GM12878 (cell line): Measurements from ENCODE around the gene NPAS4. TPM values are rescaled to one million over a fixed set of nuclear protein-coding genes. Genes with fewer than 3 reads are reported as not detected.

Experiments used
- ATAC-seq: fragments of 200-7000 bp; cut with Tn5 transposase; 3 replicates; pipeline ENCODE4 v1.9.1; 2020; ENCODE audit warnings: mild to moderate bottlenecking, moderate library complexity
- BruUV-seq: library from RNA; stranded (reverse); fragments of 400-500 nt; replicated peaks from 2 replicates; lab custom pipeline; 2021; lab: Mats Ljungman, UMichigan
- CTCF ChIA-PET: fragments of 300-600 bp; sonication (Branson Sonifier 250); formaldehyde crosslinking; extraction: SDS; loops from one replicate; lab custom pipeline; 2021; ENCODE audit warnings: inconsistent platforms; lab: Yijun Ruan, JAX
- POLR2A ChIA-PET: fragments of 350-600 bp; formaldehyde crosslinking; extraction: SDS; loops from one replicate; lab custom pipeline; 2021; ENCODE audit warnings: inconsistent platforms; lab: Charles Lee
- RAD21 ChIA-PET: fragments of 300-600 bp; sonication (Branson Sonifier 250); formaldehyde crosslinking; loops from one replicate; lab custom pipeline; 2023; ENCODE audit warnings: antibody characterized with exemption; ENCODE audit not compliant: unreplicated experiment; lab: Charles Lee
- SMC1A ChIA-PET: fragments of 300-600 bp; sonication (Branson Sonifier 250); formaldehyde crosslinking; loops from one replicate; lab custom pipeline; 2023; ENCODE audit not compliant: unreplicated experiment, uncharacterized antibody; lab: Charles Lee
- DNase-seq: peaks from one replicate; pipeline ENCODE4 v3.0.0-alpha.2; 2011; ENCODE audit warnings: low read depth, low spot score
- FAIRE-seq: peaks from 3 replicates; lab custom pipeline; 2011; peaks lifted over from hg19 to GRCh38; lab: Jason Lieb, UNC
- H2AFZ ChIP-seq: 2 replicates; pipeline ENCODE4 v1.6.0; 2011; ENCODE audit warnings: low read depth, low read length, control low read depth; ENCODE audit not compliant: control insufficient read depth
- H3K27ac ChIP-seq: 2 replicates; pipeline ENCODE4 v1.5.1; 2011; ENCODE audit warnings: control low read depth; ENCODE audit not compliant: control insufficient read depth, insufficient read depth
- H3K27me3 ChIP-seq, 2 experiments: replicated peaks in 1 of 2; 2 replicates each; pipeline versions ENCODE4 v1.6.0 to v1.6.1; 2011; ENCODE audit warnings: low read length in 1 of 2; ENCODE audit not compliant: control insufficient read depth in 2 of 2, insufficient read depth in 2 of 2
- H3K36me3 ChIP-seq, 2 experiments: 2 replicates each; pipeline ENCODE4 v1.5.1; 2011; ENCODE audit warnings: low read length in 1 of 2; ENCODE audit not compliant: control insufficient read depth in 2 of 2, insufficient read depth in 2 of 2
- H3K4me1 ChIP-seq: 2 replicates; pipeline ENCODE4 v1.6.1; 2011; ENCODE audit warnings: mild to moderate bottlenecking, low read length, moderate library complexity, mixed read lengths; ENCODE audit not compliant: control insufficient read depth, insufficient read depth
- H3K4me2 ChIP-seq: 2 replicates; pipeline ENCODE4 v1.6.0; 2011; ENCODE audit warnings: control low read depth; ENCODE audit not compliant: control insufficient read depth, insufficient read depth
- H3K4me3 ChIP-seq: fragments of 200-600 bp; sonication (generic); 2 replicates; pipeline ENCODE4 v1.5.1; 2016
- H3K79me2 ChIP-seq: 2 replicates; pipeline ENCODE4 v1.6.0; 2011; ENCODE audit warnings: low read length; ENCODE audit not compliant: control insufficient read depth, insufficient read depth
- H3K9ac ChIP-seq: 2 replicates; pipeline ENCODE4 v1.8.0; 2011; ENCODE audit warnings: low read length, control low read depth, mixed read lengths; ENCODE audit not compliant: control insufficient read depth, insufficient read depth
- H3K9me3 ChIP-seq: replicated peaks from 3 replicates; pipeline ENCODE4 v1.5.1; 2011; ENCODE audit warnings: mild to moderate bottlenecking, low read length; ENCODE audit not compliant: control insufficient read depth, insufficient read depth
- H4K20me1 ChIP-seq: 2 replicates; pipeline ENCODE4 v1.6.0; 2011; ENCODE audit not compliant: control insufficient read depth, insufficient read depth
- CHD2 ChIP-seq: IDR thresholded peaks from 2 replicates; pipeline ENCODE4 v1.6.1; 2011; ENCODE audit warnings: low read depth, low read length, improper control_type of control experiment, borderline replicate concordance
- HDGF ChIP-seq: fragments of 450-650 bp; IDR thresholded peaks from 2 replicates; pipeline ENCODE4 v1.6.1; 2016; ENCODE audit warnings: antibody characterized with exemption
- IKZF1 ChIP-seq: fragments of 450-650 bp; conservative IDR thresholded peaks from 2 replicates; pipeline ENCODE4 v1.6.1; 2017; ENCODE audit warnings: antibody characterized with exemption, mild to moderate bottlenecking
- IKZF2 ChIP-seq, 2 experiments: fragments of 450-650 bp; IDR thresholded peaks; 2 replicates each; pipeline ENCODE4 v1.6.1; 2017; ENCODE audit warnings: mild to moderate bottlenecking in 2 of 2, moderate library complexity in 2 of 2
- MTA2 ChIP-seq: fragments of 450-650 bp; IDR thresholded peaks from 2 replicates; pipeline ENCODE4 v1.6.1; 2016; ENCODE audit warnings: low read depth, mild to moderate bottlenecking, moderate library complexity
- MXI1 ChIP-seq: fragments of 150-350 bp; IDR thresholded peaks from 2 replicates; pipeline ENCODE4 v1.6.1; 2011; ENCODE audit warnings: low read depth, mild to moderate bottlenecking, inconsistent platforms, low read length, improper control_type of control experiment
- NBN ChIP-seq: fragments of 450-650 bp; IDR thresholded peaks from 2 replicates; pipeline ENCODE4 v1.6.1; 2016
- POLR2AphosphoS2 ChIP-seq: IDR thresholded peaks from 2 replicates; pipeline ENCODE4 v1.6.1; 2011; ENCODE audit warnings: low read depth, mild to moderate bottlenecking, low read length, improper control_type of control experiment, moderate library complexity
- POLR2AphosphoS5 ChIP-seq: IDR thresholded peaks from 2 replicates; pipeline ENCODE4 v1.6.1; 2011; ENCODE audit warnings: mild to moderate bottlenecking, low read length, inconsistent platforms
- RBBP5 ChIP-seq: fragments of 200-600 bp; sonication (generic); conservative IDR thresholded peaks from 2 replicates; pipeline ENCODE4 v1.6.1; 2016
- RCOR1 ChIP-seq: conservative IDR thresholded peaks from 2 replicates; pipeline ENCODE4 v1.6.1; 2012; ENCODE audit warnings: low read depth, low read length, improper control_type of control experiment
- RUNX3 ChIP-seq: IDR thresholded peaks from 2 replicates; pipeline ENCODE4 v1.6.1; 2012; ENCODE audit warnings: low read length, inconsistent platforms
- SMARCA5 ChIP-seq: fragments of 450-650 bp; IDR thresholded peaks from 2 replicates; pipeline ENCODE4 v1.6.1; 2017; ENCODE audit warnings: mild to moderate bottlenecking
- SP1 ChIP-seq: IDR thresholded peaks from one replicate; pipeline ENCODE4 v1.6.1; 2011; ENCODE audit warnings: low read depth, low read length
- SRF ChIP-seq, 2 experiments: IDR thresholded peaks; 2 replicates each; pipeline ENCODE4 v1.6.1; 2011; ENCODE audit warnings: low read depth in 2 of 2, low read length in 2 of 2, mild to moderate bottlenecking in 1 of 2, moderate library complexity in 1 of 2
- STAT3 ChIP-seq: IDR thresholded peaks from 2 replicates; pipeline ENCODE4 v1.6.1; 2011; ENCODE audit warnings: low read depth, low read length, improper control_type of control experiment
- TBL1XR1 ChIP-seq: IDR thresholded peaks from 2 replicates; pipeline ENCODE4 v1.6.1; 2012; ENCODE audit warnings: low read depth, low read length, improper control_type of control experiment
- ZNF207 ChIP-seq: fragments of 450-650 bp; IDR thresholded peaks from 2 replicates; pipeline ENCODE4 v1.6.1; 2014; ENCODE audit warnings: antibody characterized with exemption, mild to moderate bottlenecking, borderline replicate concordance
- WGBS: methylation state at CpG from one replicate; pipeline ENCODE4 v1.1.6; 2016; ENCODE audit warnings: low lambda C conversion rate; ENCODE audit not compliant: insufficient replicate concordance, insufficient coverage; ENCODE audit errors: missing lambda C conversion rate; 5-methylcytosine and 5-hydroxymethylcytosine counted together
- in situ Hi-C: fragments of 300-500 bp; cut with MboI; formaldehyde crosslinking; loops from 9 replicates; pipeline ENCODE4 v1.14.3; 2018; ENCODE audit warnings: mixed read lengths
- intact Hi-C: fragments of 100-400 bp; cut with micrococcal nuclease; formaldehyde crosslinking; loops from one replicate; pipeline ENCODE4 v1.14.2; 2022; ENCODE audit not compliant: unreplicated experiment
- polyA plus RNA-seq, 11 experiments: library from polyadenylated mRNA; depleted of rRNA in 4 of 11; unstranded in 6 of 11; stranded (reverse) in 5 of 11; fragments of >200 nt; fragmentation: Nextera tagmentation in 4 of 11; fragmentation: Illumina TruSeq in 1 of 11; extraction: Ambion mirVana in 4 of 11; extraction: Trizol in 1 of 11; gene quantifications; 1 replicate in 1 of 11; 2 replicates in 10 of 11; pipeline versions ENCODE4 v1.2.1 to v1.2.3, GENCODE V29; 2011 to 2016; ENCODE audit warnings: inconsistent platforms in 2 of 11, missing spikeins in 2 of 11, low read depth in 1 of 11
- total RNA-seq, 4 experiments: library from RNA; depleted of rRNA in 3 of 4; stranded (reverse); fragments of >200 nt in 3 of 4; fragmentation: Illumina TruSeq in 1 of 4; extraction: Trizol in 1 of 4; gene quantifications; 2 replicates each; pipeline versions ENCODE4 v1.2.1 to v1.2.3, GENCODE V29; 2013 to 2021
- TF ChIP-seq, protein P1 (sequence below): IDR thresholded peaks from 2 replicates; pipeline ENCODE4 v1.6.1; 2012; ENCODE audit warnings: low read depth, low read length, improper control_type of control experiment
- TF ChIP-seq, protein P2 (sequence below): fragments of 450-650 bp; IDR thresholded peaks from 2 replicates; pipeline ENCODE4 v1.6.1; 2017; ENCODE audit warnings: low read depth, mild to moderate bottlenecking, moderate library complexity
- TF ChIP-seq, protein P3 (sequence below), 3 experiments: IDR thresholded peaks in 2 of 3; conservative IDR thresholded peaks in 1 of 3; 2 replicates each; pipeline ENCODE4 v1.5.1; 2011; ENCODE audit warnings: low read depth in 3 of 3, low read length in 3 of 3, mild to moderate bottlenecking in 3 of 3, control low read depth in 2 of 3, moderate library complexity in 2 of 3, inconsistent platforms in 1 of 3, mixed read lengths in 1 of 3; ENCODE audit not compliant: control insufficient read depth in 2 of 3, insufficient read depth in 1 of 3; ENCODE audit errors: extremely low read depth in 1 of 3

Gene NPAS4
- total and polyA plus RNA-seq, 10 of the 15 experiments (the other 5 are each of a cell fraction or from before 2014, with no cell fraction given) = 0.03 to 0.18 (median 0.06) TPM; not detected in 7

DNA sequence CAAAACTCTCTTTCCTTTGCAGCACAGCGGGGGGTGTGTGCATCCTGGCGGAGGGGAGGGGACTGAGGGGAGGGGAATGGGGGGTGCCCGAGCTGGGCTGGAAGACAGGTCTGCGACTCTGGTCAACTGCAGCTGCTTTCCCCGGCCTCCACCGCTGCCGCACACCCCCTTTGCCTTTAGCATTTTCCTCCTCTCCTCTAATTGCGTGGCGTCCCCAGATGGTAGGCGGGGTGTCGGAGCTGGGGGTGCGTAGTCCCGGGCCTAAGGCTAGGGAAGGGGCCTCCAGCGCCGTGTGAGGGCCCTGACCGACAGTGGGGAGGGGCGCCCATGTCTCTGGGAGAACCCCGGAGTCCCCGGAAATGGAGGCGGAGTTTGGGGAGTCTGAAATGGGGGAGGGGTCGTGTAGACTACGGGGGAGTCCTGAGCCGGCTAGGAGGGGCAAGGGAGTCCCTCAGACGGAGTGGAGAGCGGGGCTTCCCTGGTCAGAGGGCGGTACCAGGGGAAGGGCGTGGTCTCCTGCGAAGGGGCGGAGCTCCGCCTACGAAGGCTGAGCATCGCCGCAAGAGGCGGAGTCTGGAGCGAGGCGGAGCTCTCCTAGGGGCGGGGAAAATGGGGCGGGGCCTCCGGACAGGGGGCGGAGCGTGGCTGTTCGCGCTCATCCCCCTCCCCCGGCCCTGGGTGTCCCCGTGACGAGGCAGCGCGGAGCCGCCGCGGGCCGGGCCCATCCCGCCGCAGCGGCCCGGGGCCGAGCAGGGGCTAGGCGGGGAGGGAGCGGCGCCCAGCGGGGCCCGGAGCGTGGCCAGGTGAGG lies 45.6 kb downstream of the NPAS4 start, which contains the start of gene PELI3:
PELI3 (plus strand) TSS at position 681 of the 809 bp plus-strand sequence. CDS start 1,224 bp downstream, outside the sequence.
- peak; percentile 96 for ATAC-seq
- Histone ChIP-seq H3K27ac (no peak within 1 kb of the TSS; the same call in 1 of the 2 replicates), H4K20me1 (no peaks in the 10 kb centered on the region), H2AFZ (peak within 1 kb of the TSS; percentile 90), H3K36me3 (no peaks in the 10 kb centered on the region), H3K27me3 (no peaks in the 10 kb centered on the region), H3K4me1 (peaks cover 14% of the 10 kb centered on the region), H3K4me2 (peak within 1 kb of the TSS; percentile 77), H3K79me2 (no peaks in the 10 kb centered on the region), H3K4me3 (peak within 1 kb of the TSS; percentile 81), H3K9me3 (no peaks in the 10 kb centered on the region; the same call in 1 of the 3 replicates), H3K9ac (peak within 1 kb of the TSS; percentile 52)
- SMC1A ChIA-PET = interaction anchor here (0.7 to 1.0 kb wide), 2 partner anchors 14 to 212 kb away, joined by 3 to 6 read pairs; partner anchors contain the start of genes DPP3 and RBM4B
- in situ Hi-C loops (no loop called here), intact Hi-C loops (no loop called here)
- 4% methylated on average over 35 of the region's 63 CpGs for WGBS
- DNase-seq = peak; percentile 71
- POLR2A ChIA-PET = interaction anchor here (0.5 to 2.7 kb wide), 15 partner anchors 11 to 1620 kb away, joined by 3 to 13 read pairs (median 4); partner anchors contain the start of genes ACTN3, DPP3, MRPL11 and RBM14
- RAD21 ChIA-PET = interaction anchor here (0.6 to 1.5 kb wide), 17 partner anchors 9 to 282 kb away, joined by 3 to 19 read pairs (median 4); partner anchors contain the start of genes ACTN3, DPP3, MRPL11 and RBM4B
- CTCF ChIA-PET = interaction anchor here (0.6 to 4.5 kb wide), 8 partner anchors 13 to 215 kb away, joined by 3 to 46 read pairs (median 4); partner anchors contain the start of genes DPP3, MRPL11 and RBM4B
- no TSS peak for BruUV-seq
- no peak for FAIRE-seq
- TF ChIP-seq MXI1 (0 out of 2 replicates have a peak, but pooled peaks have one; percentile 23), TBL1XR1 (peak; percentile 54; the same call in 1 of the 2 replicates), SRF (IDR thresholded peaks at IDR 0.05; ENCODE audit: low read depth in 2 of 2, low read length in 2 of 2) (no peak), RBBP5 (no peak), CHD2 (peak; percentile 69), RUNX3 (no peak), MTA2 (peak; percentile 34; the same call in 1 of the 2 replicates), POLR2AphosphoS2 (no peak), NBN (peak; percentile 62; the same call in 1 of the 2 replicates), RCOR1 (no peak), IKZF1 (peak; percentile 38; the same call in 1 of the 2 replicates), HDGF (peak; percentile 91), IKZF2 (IDR thresholded peaks at IDR 0.05) (peak in 1 of 2 experiments; percentile 9; a peak in 1 of 4 replicates), SP1 (peak; percentile 70), STAT3 (no peak), SMARCA5 (no peak), POLR2AphosphoS5 (no peak), ZNF207 (no peak)
- TF ChIP-seq, protein P1, sequence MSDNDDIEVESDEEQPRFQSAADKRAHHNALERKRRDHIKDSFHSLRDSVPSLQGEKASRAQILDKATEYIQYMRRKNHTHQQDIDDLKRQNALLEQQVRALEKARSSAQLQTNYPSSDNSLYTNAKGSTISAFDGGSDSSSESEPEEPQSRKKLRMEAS = peak; percentile 30; the same call in 1 of the 2 replicates
- TF ChIP-seq, protein P2, sequence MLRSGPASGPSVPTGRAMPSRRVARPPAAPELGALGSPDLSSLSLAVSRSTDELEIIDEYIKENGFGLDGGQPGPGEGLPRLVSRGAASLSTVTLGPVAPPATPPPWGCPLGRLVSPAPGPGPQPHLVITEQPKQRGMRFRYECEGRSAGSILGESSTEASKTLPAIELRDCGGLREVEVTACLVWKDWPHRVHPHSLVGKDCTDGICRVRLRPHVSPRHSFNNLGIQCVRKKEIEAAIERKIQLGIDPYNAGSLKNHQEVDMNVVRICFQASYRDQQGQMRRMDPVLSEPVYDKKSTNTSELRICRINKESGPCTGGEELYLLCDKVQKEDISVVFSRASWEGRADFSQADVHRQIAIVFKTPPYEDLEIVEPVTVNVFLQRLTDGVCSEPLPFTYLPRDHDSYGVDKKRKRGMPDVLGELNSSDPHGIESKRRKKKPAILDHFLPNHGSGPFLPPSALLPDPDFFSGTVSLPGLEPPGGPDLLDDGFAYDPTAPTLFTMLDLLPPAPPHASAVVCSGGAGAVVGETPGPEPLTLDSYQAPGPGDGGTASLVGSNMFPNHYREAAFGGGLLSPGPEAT = peak; percentile 43; the same call in 1 of the 2 replicates
- TF ChIP-seq, protein P3, sequence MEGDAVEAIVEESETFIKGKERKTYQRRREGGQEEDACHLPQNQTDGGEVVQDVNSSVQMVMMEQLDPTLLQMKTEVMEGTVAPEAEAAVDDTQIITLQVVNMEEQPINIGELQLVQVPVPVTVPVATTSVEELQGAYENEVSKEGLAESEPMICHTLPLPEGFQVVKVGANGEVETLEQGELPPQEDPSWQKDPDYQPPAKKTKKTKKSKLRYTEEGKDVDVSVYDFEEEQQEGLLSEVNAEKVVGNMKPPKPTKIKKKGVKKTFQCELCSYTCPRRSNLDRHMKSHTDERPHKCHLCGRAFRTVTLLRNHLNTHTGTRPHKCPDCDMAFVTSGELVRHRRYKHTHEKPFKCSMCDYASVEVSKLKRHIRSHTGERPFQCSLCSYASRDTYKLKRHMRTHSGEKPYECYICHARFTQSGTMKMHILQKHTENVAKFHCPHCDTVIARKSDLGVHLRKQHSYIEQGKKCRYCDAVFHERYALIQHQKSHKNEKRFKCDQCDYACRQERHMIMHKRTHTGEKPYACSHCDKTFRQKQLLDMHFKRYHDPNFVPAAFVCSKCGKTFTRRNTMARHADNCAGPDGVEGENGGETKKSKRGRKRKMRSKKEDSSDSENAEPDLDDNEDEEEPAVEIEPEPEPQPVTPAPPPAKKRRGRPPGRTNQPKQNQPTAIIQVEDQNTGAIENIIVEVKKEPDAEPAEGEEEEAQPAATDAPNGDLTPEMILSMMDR (IDR thresholded peaks at IDR 0.05 in 2 of 3, conservative IDR thresholded peaks at IDR 0.05 in 1 of 3; ENCODE audit: control insufficient read depth in 2 of 3, extremely low read depth in 1 of 3, insufficient read depth in 1 of 3, low read depth in 3 of 3, low read length in 3 of 3) = no peak
